HG03342 (cell line): ENCODE measurements around the gene HSPA4.

Source experiments
- ATAC-seq: cut with Tn5 transposase; IDR thresholded peaks from one replicate; pipeline ENCODE4 v1.9.1; 2021; ENCODE audit warnings: mild to moderate bottlenecking, moderate library complexity; ENCODE audit not compliant: unreplicated experiment

Gene HSPA4

GRCh38 chr5:133088064-133088463 is 36.3 kb downstream of the HSPA4 start:
- no peak for ATAC-seq

DNA sequence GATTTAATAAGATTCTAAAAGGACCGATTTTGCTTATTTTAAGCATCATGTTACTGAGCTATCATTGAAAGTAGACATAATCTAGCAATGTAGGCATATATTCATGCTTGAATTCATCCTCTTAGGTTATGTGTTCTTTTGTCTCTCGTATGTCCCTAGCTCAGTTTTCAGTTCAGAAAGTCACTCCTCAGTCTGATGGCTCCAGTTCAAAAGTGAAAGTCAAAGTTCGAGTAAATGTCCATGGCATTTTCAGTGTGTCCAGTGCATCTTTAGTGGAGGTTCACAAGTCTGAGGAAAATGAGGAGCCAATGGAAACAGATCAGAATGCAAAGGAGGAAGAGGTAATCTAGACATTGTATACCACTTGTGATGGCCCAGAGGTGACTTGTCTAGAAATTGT is 39.2 kb downstream of the HSPA4 start:
- ATAC-seq: no peak

- no peak for ATAC-seq
Observed at GRCh38 chr5:133106343-133106742, 54.5 kb downstream of the HSPA4 start.

GRCh38 chr5:133106761-133107572 is 55.2 kb downstream of the HSPA4 start:
- ATAC-seq: no peak

DNA sequence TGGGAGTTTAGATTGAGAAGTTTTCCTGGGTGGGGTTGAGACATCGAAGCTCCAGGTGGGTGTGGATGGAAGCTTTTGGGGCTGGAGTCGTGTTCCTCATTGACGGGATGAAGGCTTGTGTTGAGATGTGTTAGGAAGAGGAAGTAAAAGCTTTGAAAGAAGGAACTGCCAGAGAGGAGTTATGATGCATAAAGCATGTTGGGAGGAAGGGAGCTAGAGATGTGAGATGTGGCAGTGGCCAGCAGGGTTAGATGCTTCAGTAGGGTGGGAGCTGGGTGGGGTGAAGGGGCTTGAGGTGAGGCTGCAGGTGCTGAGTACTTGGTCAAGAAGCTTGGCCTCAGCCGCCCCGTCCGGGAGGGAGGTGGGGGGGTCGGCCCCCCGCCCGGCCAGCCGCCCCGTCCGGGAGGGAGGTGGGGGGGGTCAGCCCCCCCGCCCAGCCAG is 56.7 kb downstream of the HSPA4 start:
- no peak for ATAC-seq

- ATAC-seq: no peak
Observed at GRCh38 chr5:133109655-133110483, 58.1 kb downstream of the HSPA4 start.

- no peak for ATAC-seq
Observed at GRCh38 chr5:133110709-133111108, 58.9 kb downstream of the HSPA4 start.

DNA sequence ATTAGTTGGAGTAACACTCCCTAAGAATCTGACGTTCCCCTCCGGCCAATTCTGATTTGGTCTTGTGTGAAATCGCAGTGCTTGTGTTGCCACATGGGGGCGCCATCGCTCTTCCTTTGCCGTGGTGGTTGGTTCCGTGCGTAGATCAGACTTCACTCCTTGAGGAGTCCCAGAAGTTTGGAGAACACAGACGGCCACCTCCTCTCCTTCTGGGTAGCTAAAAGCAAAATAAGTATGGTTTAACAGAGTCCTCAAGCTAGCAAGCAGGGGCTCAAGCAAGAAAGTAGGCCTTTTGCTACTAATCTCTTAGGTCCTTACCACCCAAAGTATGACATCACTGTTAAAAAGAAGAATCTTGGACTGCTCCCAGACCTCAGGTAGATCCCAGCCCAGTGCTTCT is 59.5 kb downstream of the HSPA4 start:
- no peak for ATAC-seq

- no peak for ATAC-seq
Observed at GRCh38 chr5:133112026-133112660, 60.3 kb downstream of the HSPA4 start.

- ATAC-seq: no peak
Observed at GRCh38 chr5:133113331-133114061, 61.7 kb downstream of the HSPA4 start.

DNA sequence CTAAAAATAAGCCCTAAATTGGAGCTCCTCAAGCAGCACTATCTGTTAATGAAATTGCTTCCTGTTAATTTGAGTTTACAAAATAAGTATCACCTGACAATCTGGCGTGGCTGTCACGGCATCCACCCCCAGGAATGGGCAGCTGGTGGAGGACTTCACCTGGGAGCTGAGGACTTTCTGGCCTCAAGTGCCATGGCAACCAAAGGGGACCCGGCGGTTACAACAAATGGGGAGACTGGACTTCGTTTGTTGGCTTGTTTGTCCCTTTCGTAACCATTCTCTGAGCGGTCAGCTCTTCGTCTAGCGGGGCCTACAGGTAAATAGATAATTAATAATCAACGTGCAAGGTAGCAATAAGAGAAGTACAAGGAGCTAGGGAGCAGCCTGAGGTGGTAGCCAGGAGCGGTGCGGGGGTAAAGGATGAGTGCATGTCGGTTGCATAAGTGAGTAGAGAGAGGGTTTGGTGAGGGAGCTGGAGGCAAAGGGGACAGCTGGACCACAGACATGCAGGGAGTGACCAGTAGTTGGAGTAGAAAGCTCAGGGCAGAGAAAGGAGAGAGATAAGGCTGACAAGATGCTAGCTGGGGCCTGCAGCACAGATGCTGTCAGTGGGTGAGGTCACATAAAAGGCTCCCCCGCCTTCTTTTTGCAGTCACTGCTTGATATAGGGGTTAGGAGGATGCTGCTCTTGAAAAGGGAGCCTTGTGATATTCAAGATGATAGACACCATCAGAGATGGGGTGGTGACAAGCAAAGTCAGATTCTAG is 62.5 kb downstream of the HSPA4 start:
- ATAC-seq: no peak

DNA sequence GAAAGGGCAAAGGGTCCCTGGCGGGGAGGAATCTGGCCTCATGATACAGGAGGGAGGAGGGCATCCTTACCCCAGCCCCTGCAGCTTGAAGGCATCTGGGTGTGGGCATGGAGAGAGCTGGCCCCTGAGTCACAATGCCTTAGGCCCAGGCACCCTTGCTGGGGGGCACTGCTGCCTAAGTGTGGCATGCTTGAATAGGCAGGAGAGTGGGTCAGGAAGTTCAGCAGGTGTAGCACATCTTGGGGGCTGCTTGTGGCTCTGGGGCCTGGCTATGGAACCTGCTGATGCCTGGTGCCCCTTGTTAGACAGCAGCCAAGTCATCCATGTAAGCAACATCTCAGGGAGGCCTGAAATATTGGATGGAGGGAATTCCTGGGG is 63.1 kb downstream of the HSPA4 start:
- ATAC-seq: no peak

DNA sequence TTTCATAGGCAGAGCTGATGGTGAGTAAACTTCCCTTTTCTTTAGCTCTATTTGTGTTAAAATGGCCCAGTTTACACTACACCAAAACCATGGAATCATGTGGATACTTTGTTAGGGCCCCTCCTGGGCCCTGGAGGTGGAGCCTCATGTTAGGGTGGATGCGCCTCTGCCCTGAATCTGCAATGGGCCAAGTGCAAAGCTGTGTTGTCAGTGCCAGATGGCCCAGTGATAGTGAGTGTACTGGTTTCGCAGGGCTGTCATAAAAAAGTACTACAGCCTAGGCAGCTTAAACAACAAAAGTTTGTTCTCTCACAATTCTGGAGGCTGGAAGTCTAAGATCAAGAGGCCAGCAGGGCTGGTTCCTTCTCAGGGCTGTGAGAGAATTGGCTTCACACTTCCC is 64.8 kb downstream of the HSPA4 start:
- no peak for ATAC-seq

DNA sequence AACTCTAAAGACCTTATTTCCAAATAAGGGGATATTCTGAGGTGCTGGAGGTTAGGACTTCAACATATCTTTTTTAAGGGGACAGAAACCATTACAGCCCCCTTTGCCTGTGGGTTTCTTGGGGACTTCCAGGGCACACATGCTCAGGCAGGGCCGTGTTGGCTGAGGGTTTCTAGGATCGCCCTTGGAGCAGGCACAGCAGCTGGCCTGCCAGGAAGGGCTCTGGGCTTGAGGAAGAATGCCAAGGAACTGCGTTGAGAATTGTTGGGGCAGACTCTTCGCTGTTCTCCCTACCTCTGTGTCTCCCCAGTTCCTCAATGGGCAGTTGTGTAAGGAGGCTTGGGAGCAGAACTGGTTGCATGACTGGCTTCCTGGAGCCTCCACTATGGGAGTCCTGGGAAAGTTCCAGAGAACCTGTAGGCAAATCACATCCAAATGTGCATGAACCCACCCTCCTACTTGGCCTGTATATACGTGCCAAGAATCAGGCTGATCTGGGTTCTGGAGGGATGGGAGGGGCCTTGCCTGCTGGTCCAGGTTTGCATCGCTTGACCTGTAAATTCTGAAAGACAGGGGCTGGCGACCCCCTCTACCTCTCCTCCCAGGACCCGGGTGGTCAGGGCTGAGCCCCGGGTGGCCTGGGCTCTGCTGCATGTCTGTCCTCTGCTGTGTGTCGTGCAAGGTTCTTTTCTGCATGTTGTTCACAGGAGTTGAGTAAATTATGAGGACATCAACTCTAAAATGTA is 65.5 kb downstream of the HSPA4 start:
- no peak for ATAC-seq

- ATAC-seq: no peak
Observed at GRCh38 chr5:133117912-133118445, 66.2 kb downstream of the HSPA4 start.

DNA sequence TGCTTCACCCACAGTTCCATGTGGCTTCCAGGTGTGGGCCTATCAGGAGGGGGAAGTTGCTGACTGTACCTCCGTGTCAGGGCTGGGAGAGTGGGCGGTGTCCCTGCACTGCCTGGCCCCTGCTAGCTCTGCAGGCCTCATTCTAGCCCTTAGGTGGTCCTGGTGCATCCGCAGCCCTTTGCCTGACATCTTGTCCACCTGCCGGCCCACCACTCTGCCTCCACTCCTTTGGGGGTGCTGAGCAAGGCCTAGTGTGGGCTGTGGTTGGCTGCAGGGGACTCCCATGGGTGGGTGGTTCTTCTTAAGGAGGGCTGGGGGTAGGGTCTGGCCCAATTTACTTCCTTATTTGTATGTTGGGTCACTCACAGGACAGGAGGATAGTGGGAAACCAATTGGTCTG is 66.9 kb downstream of the HSPA4 start:
- no peak for ATAC-seq

- no peak for ATAC-seq
Observed at GRCh38 chr5:133119233-133119711, 67.5 kb downstream of the HSPA4 start.

- no peak for ATAC-seq
Observed at GRCh38 chr5:133120156-133120750, 68.4 kb downstream of the HSPA4 start.

DNA sequence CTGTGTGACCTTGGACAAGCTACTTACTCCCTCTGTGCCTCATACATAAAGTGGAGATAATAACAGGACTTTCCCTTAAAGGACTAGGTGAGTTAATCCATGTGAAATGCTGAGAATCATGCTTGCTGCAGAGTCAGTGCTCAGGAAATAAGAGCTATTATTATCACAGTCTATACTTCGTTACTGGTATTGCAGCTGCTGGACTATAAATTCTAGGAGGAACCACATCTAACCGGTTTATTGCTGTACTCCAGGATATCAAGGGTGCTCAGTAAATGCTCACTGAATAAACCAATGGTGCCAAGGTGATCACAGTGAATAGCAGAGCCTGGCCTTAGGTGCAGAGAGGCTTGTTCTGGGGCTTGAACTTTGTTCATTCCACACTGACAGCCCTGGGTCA is 69.3 kb downstream of the HSPA4 start:
- no peak for ATAC-seq
